GM18519 (cell line): ENCODE data around the gene NDUFS1.
"Not testable (repeated sequence)": the region's sequence is repeated elsewhere in the genome, so short reads cannot be mapped to it uniquely, and the experiment has no call there.

ENCODE experiments used
- ATAC-seq: cut with Tn5 transposase; IDR thresholded peaks from one replicate; pipeline ENCODE4 v1.9.1; 2021; ENCODE audit warnings: mild to moderate bottlenecking, moderate library complexity; ENCODE audit not compliant: unreplicated experiment, low FRiP score

NDUFS1 gene

DNA sequence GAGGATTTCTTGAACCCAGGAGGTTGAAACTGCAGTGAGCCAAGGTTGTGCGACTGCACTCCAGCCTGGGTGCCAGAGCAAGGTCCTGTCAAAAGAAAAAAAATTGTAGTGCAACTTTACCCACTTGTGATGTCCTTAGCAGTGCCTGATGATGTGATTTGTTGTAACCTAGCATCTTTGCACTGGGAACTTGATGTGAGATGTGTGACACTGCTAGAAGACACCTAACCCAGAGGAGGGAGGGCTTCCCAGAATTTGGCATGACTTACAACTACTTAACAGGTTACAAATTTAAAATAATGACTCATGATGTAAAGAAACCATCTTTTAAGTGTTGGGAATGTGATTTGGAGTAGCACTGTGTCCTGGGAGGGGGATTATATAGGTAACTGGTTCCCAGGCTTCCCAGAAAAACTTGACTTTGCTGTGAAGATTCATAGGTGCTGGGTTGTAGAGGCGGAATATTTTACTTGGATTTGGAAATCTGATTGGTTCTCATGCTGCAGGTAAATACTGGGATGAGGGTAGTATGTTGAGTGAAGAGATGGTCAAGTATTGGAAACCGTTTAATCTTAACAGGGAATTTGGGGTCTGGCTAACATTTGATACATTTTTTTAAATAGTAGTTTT, 4.1 kb upstream of the NDUFS1 start:
- no peak for ATAC-seq

DNA sequence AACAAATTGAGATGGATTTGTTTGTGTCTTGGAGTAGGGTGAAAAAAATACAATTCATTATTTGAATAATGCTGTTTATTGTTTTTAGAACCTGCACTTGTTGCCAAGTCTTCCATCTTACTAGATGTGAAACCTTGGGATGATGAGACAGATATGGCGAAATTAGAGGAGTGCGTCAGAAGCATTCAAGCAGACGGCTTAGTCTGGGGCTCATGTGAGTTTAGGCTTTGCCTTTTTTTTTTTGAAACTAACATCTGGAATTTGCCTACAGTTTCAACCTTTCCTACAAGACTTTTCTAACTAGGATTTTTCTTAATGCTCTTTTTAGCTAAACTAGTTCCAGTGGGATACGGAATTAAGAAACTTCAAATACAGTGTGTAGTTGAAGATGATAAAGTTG, 3.2 kb upstream of the NDUFS1 start:
- not testable (repeated sequence) for ATAC-seq

- no peak for ATAC-seq
These were observed 1.5 kb upstream of the NDUFS1 start for GRCh38 chr2:206160807-206161179.

GRCh38 chr2:206160125-206160806, 1.0 kb upstream of the NDUFS1 start:
- ATAC-seq = peak; percentile 26

- ATAC-seq = peak; percentile 8
These were observed 490 bp downstream of the NDUFS1 start for GRCh38 chr2:206158563-206159345.

GRCh38 chr2:206157014-206157413, 2.2 kb downstream of the NDUFS1 start:
- not testable (repeated sequence) for ATAC-seq

- ATAC-seq = no peak
These were observed 5.0 kb downstream of the NDUFS1 start for GRCh38 chr2:206154197-206154596.

DNA sequence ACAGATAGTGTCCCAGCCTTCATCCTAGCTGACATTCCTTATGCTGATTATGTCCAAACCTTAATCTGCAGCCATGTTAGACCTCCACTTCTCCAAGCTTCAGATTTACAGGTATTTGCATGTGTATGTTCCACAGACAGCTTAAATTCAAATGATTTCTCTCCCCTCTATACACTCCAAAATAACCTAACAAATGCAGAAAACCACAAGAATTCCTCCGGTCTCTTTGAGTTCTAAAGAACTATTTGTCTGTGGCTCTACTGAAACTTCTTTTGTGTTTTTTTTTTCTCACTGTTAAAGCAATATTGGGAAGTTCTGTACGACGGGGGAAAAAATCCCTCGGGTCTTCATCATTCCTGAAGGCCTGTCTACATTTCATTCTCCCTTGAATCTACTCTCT, 8.6 kb downstream of the NDUFS1 start:
- no peak for ATAC-seq

GRCh38 chr2:206150168-206150567, 9.1 kb downstream of the NDUFS1 start:
- no peak for ATAC-seq

DNA sequence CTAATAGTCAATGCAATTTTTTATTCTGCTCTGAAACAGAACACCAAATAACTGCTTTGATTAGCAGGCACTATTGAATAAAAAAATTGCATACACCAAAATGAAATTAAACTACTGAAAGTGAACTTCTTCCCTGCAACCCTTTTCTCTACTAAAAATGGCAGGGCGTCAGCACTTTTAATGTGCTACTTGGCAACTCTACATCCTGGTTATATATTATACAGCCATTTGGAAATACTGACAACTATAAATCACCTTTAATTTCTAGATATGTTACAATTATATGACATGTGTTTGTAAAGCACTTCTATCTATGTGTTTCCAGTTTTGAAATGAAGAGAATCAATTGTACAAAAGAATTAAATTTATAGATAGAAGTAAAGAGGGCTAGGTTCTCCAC, 9.9 kb downstream of the NDUFS1 start:
- ATAC-seq = no peak

- no peak for ATAC-seq
These were observed 13.6 kb downstream of the NDUFS1 start for GRCh38 chr2:206145665-206146064.

DNA sequence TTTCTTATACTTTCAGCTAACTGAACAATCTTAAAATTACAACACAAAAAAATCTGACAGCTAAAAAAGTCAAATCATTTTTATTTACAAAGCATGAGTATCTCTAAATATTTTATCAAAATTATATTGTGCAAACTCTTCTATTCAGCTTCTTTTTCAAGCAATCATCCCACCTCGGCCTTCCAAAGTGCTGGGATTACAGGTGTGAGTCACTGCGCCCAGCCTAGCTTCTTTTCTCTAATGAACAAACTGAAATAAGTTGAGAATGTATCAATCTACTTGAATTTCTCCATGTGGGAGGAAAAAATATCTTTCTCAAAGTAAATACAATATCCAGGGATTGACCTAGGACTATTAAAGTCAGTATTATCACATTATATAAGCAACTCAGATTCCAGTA, 14.9 kb downstream of the NDUFS1 start:
- no peak for ATAC-seq

DNA sequence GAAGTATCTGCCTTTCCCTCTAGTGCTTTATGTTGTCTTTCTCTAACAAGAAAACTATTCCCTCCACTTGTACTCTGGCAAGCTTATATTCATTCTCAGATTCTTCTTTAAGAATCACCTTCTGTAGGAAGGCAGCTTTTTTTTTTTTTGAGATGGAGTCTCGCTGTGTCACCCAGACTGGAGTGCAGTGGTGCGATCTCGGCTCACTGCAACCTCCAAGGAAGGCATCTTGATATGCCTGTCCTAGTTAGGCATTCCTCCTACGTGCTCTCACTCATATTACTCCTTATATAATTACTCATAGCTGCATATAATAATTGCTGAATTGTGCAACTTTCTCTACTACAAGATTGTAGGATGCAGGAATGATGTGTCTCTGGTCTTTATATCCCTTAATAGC, 15.8 kb downstream of the NDUFS1 start:
- no peak for ATAC-seq

GRCh38 chr2:206127656-206128055, 31.6 kb downstream of the NDUFS1 start:
- no peak for ATAC-seq

GRCh38 chr2:206125901-206126300, 33.3 kb downstream of the NDUFS1 start:
- no peak for ATAC-seq

- ATAC-seq = not testable (repeated sequence)
These were observed 36.7 kb downstream of the NDUFS1 start for GRCh38 chr2:206122569-206122968.

DNA sequence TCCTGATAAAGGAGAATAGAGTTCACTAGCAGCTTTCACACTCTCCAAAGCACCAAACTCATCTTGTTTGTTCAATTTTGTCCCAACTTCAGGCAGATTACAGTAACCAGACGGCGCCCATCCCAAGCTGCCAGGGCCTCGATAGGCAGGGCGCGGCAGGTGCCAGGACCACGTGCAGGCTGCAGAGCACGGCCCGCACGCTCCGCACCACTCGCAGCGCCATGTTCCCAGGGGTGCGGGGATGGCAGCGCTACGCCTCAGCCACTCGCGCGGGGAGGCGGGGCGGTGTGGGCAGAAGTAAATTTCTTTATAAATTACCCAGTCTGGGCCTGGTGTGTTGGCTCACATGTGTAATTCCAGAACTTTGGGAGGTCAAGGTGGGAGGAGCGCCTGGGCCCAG, 43.0 kb downstream of the NDUFS1 start:
- ATAC-seq = no peak

DNA sequence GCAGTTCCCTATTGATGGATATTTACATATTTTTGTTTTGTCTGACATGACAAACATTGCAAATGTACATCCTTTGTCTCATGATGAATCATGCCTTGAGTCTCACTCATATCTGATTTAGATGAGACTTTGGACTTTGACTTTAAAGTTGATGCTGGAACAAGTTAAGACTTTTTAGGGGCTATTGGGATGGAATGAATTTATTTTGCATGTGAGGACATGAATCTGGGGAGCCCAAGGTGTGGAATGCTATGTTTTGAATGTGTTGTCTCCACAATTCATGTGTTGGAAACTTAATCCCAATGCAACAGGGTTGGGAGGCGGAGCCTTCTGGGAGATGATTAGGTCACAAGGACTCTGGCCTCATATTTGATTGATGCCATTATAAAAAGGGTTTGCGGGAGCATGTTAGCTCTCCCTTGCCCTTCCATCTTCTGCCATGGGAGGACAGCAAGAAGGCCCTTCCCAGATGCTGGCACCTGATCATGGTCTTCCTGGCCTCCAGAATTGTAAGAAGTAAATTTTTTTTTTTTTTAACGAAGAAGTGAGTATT, 44.1 kb downstream of the NDUFS1 start:
- no peak for ATAC-seq

DNA sequence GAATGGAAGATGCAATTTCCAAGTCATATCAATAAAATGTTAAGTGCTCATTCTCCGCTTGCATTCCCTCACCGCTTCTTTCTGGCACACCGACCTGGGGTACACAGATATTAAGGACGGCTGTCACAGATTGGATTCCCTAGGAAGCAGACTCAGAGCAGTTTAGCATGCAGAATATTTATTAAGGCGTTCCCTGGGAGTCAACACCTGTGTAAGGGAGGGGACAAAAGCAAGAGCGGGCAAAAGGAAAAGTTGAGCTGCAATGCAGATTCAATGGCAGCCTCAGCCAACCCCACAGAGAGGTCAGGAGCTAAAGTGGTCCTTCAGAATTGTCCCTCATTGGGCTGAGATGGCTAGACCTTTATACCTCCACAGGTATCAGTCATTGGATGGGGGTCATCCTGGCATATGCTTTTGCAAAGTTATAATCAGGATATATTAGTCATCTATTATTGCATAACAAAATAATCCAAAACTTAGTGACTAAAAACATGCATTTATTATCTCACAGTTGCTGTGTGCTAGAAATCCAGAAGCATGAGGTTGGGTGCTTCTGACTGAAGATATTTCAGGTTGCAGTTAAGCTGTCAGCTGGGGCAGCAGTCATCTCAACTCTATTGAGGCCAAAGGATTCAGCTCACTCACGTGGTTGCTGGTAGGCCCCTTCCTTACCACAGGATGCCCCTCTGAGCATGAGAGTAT, 46.2 kb downstream of the NDUFS1 start:
- ATAC-seq = no peak

DNA sequence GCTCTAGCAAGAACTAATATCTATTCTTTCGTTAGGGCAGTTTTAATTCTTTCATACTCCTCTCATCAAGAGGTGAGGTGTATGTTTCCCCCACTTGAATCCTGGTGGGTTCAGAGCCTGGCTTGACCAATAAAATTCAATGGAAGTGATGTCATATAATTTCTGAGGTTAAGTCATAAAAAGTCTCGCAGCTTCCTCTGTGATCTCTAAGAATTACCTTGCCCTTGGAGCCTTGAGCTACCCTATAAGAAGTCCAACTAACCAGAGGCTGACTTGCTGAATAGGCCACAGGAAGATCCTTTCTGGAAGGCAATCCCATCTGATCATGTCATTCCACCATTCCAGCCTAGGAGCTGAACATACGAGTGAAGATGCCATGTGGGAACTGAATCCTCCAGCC, 47.1 kb downstream of the NDUFS1 start:
- ATAC-seq = no peak

DNA sequence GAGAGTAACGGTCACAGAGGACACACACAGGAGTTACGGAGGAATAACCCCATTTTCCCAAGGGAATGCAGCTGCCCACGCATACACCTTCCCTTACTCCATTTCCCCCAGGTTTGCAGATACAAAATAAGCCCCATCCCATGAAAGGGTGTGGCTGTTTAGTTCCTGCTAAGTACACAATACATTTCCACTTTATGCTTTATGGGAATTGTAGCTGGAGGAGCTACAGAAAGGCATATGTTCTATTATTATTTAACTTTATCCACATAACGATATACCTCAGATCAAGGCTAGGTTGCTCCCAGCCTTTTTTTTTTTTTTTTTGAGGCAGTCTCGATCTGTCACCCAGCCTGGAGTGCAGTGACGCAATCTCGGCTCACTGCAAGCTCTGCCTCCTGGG, 50.5 kb downstream of the NDUFS1 start:
- ATAC-seq = no peak
